HG03108 (cell line): ENCODE results near the gene C5orf24.

ENCODE experiments used
- ATAC-seq: cut with Tn5 transposase; IDR thresholded peaks from one replicate; pipeline ENCODE4 v1.9.1; 2021; ENCODE audit warnings: moderate library complexity; ENCODE audit not compliant: unreplicated experiment

C5orf24 gene

DNA sequence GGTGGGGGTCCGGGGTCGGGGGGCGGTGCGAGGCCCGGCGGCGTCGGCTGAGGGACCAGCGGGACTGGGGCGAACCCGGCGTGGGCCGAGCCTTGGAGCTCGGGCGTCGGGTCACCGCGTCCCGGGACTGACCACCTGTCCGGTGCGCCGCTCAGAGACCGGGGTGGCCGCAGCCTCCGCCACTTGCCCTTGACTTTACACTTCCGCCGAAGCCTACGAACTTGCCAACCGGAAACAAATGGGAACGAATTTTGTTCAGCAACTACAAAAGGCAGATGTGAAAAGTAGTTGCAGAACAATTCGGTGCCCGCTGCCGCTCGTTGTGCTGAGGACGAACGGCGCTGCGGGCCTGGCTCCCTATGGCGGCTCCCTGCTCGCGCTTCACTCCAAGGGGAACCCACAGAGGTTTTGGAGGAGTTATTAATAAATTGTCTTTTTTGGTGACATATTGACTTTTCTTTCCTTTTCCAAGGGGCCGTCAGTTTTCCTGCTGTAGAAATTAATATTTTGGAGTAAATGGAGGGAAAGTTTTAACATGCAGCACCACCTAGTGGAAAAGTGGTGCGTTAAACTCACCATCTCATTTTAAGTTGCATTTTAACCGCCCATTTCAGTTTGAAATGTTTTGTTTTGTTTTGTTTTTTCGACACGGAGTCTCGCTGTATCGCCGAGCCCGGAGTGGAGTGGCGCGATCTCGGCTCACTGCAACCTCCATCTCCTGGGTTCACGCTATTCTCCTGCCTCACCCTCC, 59.7 kb downstream of the C5orf24 start:
- peak; percentile 23 for ATAC-seq

DNA sequence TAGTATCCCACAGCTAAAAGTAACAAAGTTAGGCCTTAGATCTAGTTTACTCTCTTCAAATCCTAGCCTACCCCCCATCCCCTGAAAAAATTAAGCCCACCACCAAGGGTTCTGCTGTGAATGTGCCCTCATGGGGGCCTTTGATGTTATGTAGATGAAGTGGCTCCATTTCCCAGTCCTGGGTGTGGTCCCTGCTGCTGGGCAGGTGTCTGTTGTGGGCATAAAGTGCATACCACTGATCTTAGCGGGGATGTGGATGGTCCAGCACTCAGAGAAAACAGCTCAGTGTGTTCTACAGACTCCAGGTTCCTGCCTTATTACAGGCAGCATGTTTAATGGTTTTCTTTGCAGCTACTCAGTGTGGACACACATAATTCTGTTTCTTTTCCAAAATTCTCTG, 61.0 kb downstream of the C5orf24 start:
- no peak for ATAC-seq
